Measurements from ENCODE around the gene NAALADL2.

Gene NAALADL2

GRCh38 chr3:175737646-175738572 lies 878.8 kb downstream of the NAALADL2 start:
- 91 to 92% methylated on average over 7 of the region's 7 CpGs for WGBS, 2 experiments
- Histone ChIP-seq H3K27me3 (ENCODE audit: control insufficient read depth, insufficient read depth, low read length, poor library complexity, severe bottlenecking) (no peaks in the 10 kb centered on the region), H3K9me3 (ENCODE audit: control insufficient read depth, low read length) (no peaks in the 10 kb centered on the region), H3K4me3 (ENCODE audit: insufficient read depth, low read depth, low read length) (no peak overlapping the region), H3K4me1 (ENCODE audit: control insufficient read depth, insufficient read depth, low read length) (no peaks in the 10 kb centered on the region), H3K36me3 (ENCODE audit: control insufficient read depth, insufficient read depth, low read length) (no peaks in the 10 kb centered on the region), H3K27ac (ENCODE audit: insufficient read depth, low read depth, low read length, poor library complexity, severe bottlenecking) (no peak overlapping the region)

GRCh38 chr3:175741951-175742350 lies 882.8 kb downstream of the NAALADL2 start:
- WGBS, 2 experiments, result 89 to 97% methylated on average over 3 to 4 of the region's 4 CpGs
- no peak overlapping the region for H3K27ac ChIP-seq (ENCODE audit: insufficient read depth, low read depth, low read length, poor library complexity, severe bottlenecking)
- no peak overlapping the region for H3K4me3 ChIP-seq (ENCODE audit: insufficient read depth, low read depth, low read length)
- H3K9me3 ChIP-seq (ENCODE audit: control insufficient read depth, low read length), result no peaks in the 10 kb centered on the region
- H3K27me3 ChIP-seq (ENCODE audit: control insufficient read depth, insufficient read depth, low read length, poor library complexity, severe bottlenecking), result no peaks in the 10 kb centered on the region
- H3K36me3 ChIP-seq (ENCODE audit: control insufficient read depth, insufficient read depth, low read length), result no peaks in the 10 kb centered on the region
- H3K4me1 ChIP-seq (ENCODE audit: control insufficient read depth, insufficient read depth, low read length), result no peaks in the 10 kb centered on the region

- Histone ChIP-seq H3K27ac (ENCODE audit: insufficient read depth, low read depth, low read length, poor library complexity, severe bottlenecking) (no peak overlapping the region), H3K9me3 (ENCODE audit: control insufficient read depth, low read length) (no peaks in the 10 kb centered on the region), H3K27me3 (ENCODE audit: control insufficient read depth, insufficient read depth, low read length, poor library complexity, severe bottlenecking) (no peaks in the 10 kb centered on the region), H3K4me3 (ENCODE audit: insufficient read depth, low read depth, low read length) (no peak overlapping the region), H3K4me1 (ENCODE audit: control insufficient read depth, insufficient read depth, low read length) (no peaks in the 10 kb centered on the region), H3K36me3 (ENCODE audit: control insufficient read depth, insufficient read depth, low read length) (no peaks in the 10 kb centered on the region)
- 93% methylated on average over 5 of the region's 5 CpGs for WGBS, 2 experiments
Measured at GRCh38 chr3:175743733-175744400, 884.7 kb downstream of the NAALADL2 start.

GRCh38 chr3:175746308-175746707 lies 887.2 kb downstream of the NAALADL2 start:
- Histone ChIP-seq H3K4me3 (ENCODE audit: insufficient read depth, low read depth, low read length) (no peak overlapping the region), H3K36me3 (ENCODE audit: control insufficient read depth, insufficient read depth, low read length) (no peaks in the 10 kb centered on the region), H3K27me3 (ENCODE audit: control insufficient read depth, insufficient read depth, low read length, poor library complexity, severe bottlenecking) (no peaks in the 10 kb centered on the region), H3K9me3 (ENCODE audit: control insufficient read depth, low read length) (no peaks in the 10 kb centered on the region), H3K4me1 (ENCODE audit: control insufficient read depth, insufficient read depth, low read length) (no peaks in the 10 kb centered on the region), H3K27ac (ENCODE audit: insufficient read depth, low read depth, low read length, poor library complexity, severe bottlenecking) (no peak overlapping the region)
- WGBS, 2 experiments, result 95% methylated on average over 1 of the region's 2 CpGs; no CpG with 5 or more reads in 1 of the 2 experiments

DNA sequence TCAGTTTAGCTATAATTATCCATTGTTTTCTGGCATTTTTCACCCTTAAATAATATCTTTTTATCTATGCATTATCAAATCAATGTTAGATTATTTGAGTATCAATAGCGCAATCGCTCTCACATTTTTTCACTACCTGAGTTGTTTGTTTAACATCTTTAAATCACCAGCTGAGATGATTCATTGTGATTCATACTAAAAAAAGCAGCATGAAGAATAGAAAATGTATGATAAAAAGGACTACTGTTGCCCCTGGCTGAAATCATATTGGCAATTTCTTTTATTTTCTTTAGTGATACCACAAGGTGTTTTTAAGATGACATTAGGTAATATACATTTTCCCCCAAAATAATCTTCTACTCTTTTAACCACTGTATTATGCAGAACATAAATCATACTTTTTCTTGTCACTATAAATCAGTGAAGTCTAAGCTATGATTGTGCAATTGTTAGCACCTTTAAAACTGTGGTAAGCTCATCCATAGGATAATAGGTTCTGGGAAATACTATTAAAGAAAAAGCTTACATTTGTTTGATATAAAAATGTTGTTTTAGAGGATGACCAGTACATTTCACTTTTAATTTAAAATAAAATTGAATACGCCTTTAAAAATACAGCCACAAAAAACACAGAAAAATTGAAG lies 889.1 kb downstream of the NAALADL2 start:
- no peaks in the 10 kb centered on the region for H3K27me3 ChIP-seq (ENCODE audit: control insufficient read depth, insufficient read depth, low read length, poor library complexity, severe bottlenecking)
- H3K27ac ChIP-seq (ENCODE audit: insufficient read depth, low read depth, low read length, poor library complexity, severe bottlenecking), result no peak overlapping the region
- WGBS, 2 experiments, result 82% methylated on average over 2 of the region's 3 CpGs; no CpG with 5 or more reads in 1 of the 2 experiments
- no peaks in the 10 kb centered on the region for H3K36me3 ChIP-seq (ENCODE audit: control insufficient read depth, insufficient read depth, low read length)
- H3K4me3 ChIP-seq (ENCODE audit: insufficient read depth, low read depth, low read length), result no peak overlapping the region
- no peaks in the 10 kb centered on the region for H3K9me3 ChIP-seq (ENCODE audit: control insufficient read depth, low read length)
- no peaks in the 10 kb centered on the region for H3K4me1 ChIP-seq (ENCODE audit: control insufficient read depth, insufficient read depth, low read length)

DNA sequence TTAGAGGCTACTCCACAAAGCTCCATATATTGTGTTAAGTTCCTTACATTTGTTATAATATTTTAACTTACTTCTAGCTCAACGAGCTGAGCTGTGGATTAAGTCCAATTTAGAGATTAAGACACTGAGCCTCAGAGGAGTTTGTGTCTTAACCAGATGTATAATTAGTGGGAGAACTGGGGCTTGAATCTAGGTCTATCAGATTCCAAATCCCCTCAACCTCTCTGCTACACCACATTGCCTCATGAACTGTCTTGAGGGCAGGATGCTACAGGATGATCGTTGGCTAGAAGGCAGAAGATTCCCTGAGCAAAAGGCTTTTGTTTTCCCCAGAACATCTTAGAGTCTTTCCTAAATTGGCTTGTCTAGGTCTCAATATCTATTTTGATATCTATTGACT lies 890.8 kb downstream of the NAALADL2 start:
- H3K9me3 ChIP-seq (ENCODE audit: control insufficient read depth, low read length), result no peaks in the 10 kb centered on the region
- no peak overlapping the region for H3K4me3 ChIP-seq (ENCODE audit: insufficient read depth, low read depth, low read length)
- H3K27me3 ChIP-seq (ENCODE audit: control insufficient read depth, insufficient read depth, low read length, poor library complexity, severe bottlenecking), result no peaks in the 10 kb centered on the region
- 93 to 95% methylated on average over 1 to 2 of the region's 2 CpGs for WGBS, 2 experiments
- H3K4me1 ChIP-seq (ENCODE audit: control insufficient read depth, insufficient read depth, low read length), result no peaks in the 10 kb centered on the region
- H3K36me3 ChIP-seq (ENCODE audit: control insufficient read depth, insufficient read depth, low read length), result no peaks in the 10 kb centered on the region
- H3K27ac ChIP-seq (ENCODE audit: insufficient read depth, low read depth, low read length, poor library complexity, severe bottlenecking), result no peak overlapping the region

DNA sequence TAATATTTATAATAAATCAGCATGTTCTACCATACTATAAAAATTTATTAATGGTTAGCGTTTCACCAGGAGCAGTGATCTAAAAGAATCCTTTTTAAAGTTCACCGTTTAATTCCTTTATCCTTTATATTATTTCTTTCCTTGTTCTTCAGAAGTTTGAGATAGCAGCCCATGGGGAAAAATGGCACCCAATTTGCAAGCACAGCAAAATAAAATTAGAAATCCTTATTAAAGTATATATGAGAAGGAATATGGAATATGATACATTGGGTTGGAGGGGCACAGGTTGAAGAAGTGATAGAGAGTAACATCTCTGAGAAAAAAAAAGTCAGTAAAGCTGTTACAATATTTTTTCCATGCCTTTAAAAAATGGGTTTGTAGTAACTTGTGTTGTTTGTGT lies 892.0 kb downstream of the NAALADL2 start:
- H3K27ac ChIP-seq (ENCODE audit: insufficient read depth, low read depth, low read length, poor library complexity, severe bottlenecking), result no peak overlapping the region
- no peaks in the 10 kb centered on the region for H3K9me3 ChIP-seq (ENCODE audit: control insufficient read depth, low read length)
- no peaks in the 10 kb centered on the region for H3K36me3 ChIP-seq (ENCODE audit: control insufficient read depth, insufficient read depth, low read length)
- 96% methylated on average over 2 of the region's 2 CpGs; no CpG with 5 or more reads in 1 of the 2 experiments for WGBS, 2 experiments
- no peaks in the 10 kb centered on the region for H3K4me1 ChIP-seq (ENCODE audit: control insufficient read depth, insufficient read depth, low read length)
- H3K27me3 ChIP-seq (ENCODE audit: control insufficient read depth, insufficient read depth, low read length, poor library complexity, severe bottlenecking), result no peaks in the 10 kb centered on the region
- H3K4me3 ChIP-seq (ENCODE audit: insufficient read depth, low read depth, low read length), result no peak overlapping the region

GRCh38 chr3:175763948-175764347 lies 904.8 kb downstream of the NAALADL2 start:
- Histone ChIP-seq H3K9me3 (ENCODE audit: control insufficient read depth, low read length) (no peaks in the 10 kb centered on the region), H3K4me3 (ENCODE audit: insufficient read depth, low read depth, low read length) (no peak overlapping the region), H3K27me3 (ENCODE audit: control insufficient read depth, insufficient read depth, low read length, poor library complexity, severe bottlenecking) (no peaks in the 10 kb centered on the region), H3K36me3 (ENCODE audit: control insufficient read depth, insufficient read depth, low read length) (no peaks in the 10 kb centered on the region), H3K27ac (ENCODE audit: insufficient read depth, low read depth, low read length, poor library complexity, severe bottlenecking) (no peak overlapping the region), H3K4me1 (ENCODE audit: control insufficient read depth, insufficient read depth, low read length) (no peaks in the 10 kb centered on the region)

DNA sequence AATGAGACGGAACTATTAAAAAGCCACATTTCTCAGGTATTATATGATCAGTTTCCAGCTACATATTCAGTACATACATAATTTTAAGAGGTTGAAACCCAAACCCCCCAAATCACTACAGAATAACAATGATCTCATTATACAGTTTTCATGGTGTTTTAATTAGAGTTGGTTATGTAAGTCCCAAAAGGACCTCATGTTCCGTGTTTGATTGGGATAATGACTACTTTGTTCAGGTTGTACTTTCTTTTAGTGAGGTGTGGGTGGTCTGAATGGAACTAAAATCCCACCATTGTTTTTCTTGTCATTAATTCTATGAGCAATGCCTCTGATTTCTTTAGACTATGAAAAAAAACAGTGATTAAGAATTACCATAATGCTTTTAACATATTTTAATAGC lies 905.6 kb downstream of the NAALADL2 start:
- H3K4me3 ChIP-seq (ENCODE audit: insufficient read depth, low read depth, low read length), result no peak overlapping the region
- no peaks in the 10 kb centered on the region for H3K9me3 ChIP-seq (ENCODE audit: control insufficient read depth, low read length)
- no peaks in the 10 kb centered on the region for H3K27me3 ChIP-seq (ENCODE audit: control insufficient read depth, insufficient read depth, low read length, poor library complexity, severe bottlenecking)
- no peaks in the 10 kb centered on the region for H3K4me1 ChIP-seq (ENCODE audit: control insufficient read depth, insufficient read depth, low read length)
- WGBS, 2 experiments, result 89 to 100% methylated on average over 1 to 2 of the region's 2 CpGs
- no peaks in the 10 kb centered on the region for H3K36me3 ChIP-seq (ENCODE audit: control insufficient read depth, insufficient read depth, low read length)
- no peak overlapping the region for H3K27ac ChIP-seq (ENCODE audit: insufficient read depth, low read depth, low read length, poor library complexity, severe bottlenecking)

DNA sequence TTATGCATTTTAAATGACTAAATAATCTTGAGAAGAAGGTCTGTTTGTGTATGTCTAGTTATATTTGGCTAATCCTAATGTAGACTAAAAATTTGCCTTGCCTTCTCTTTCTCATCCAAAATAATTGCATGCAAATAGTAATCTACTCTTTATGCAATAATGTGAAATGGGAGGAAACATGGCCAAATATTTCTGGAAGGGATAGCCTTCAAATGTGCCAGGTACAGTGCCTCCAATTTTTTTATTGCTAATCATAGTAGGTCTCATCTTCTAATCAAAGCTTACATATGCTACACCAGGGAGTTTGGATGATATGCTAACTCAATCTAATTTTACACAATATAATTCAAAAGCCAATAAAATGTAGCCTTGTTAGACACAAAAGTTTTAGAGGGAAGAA lies 911.3 kb downstream of the NAALADL2 start:
- no peaks in the 10 kb centered on the region for H3K9me3 ChIP-seq (ENCODE audit: control insufficient read depth, low read length)
- H3K4me3 ChIP-seq (ENCODE audit: insufficient read depth, low read depth, low read length), result no peak overlapping the region
- no peaks in the 10 kb centered on the region for H3K27me3 ChIP-seq (ENCODE audit: control insufficient read depth, insufficient read depth, low read length, poor library complexity, severe bottlenecking)

More for the DNA sequence above, 911.3 kb downstream of the NAALADL2 start:
- Histone ChIP-seq H3K36me3 (ENCODE audit: control insufficient read depth, insufficient read depth, low read length) (no peaks in the 10 kb centered on the region), H3K4me1 (ENCODE audit: control insufficient read depth, insufficient read depth, low read length) (no peaks in the 10 kb centered on the region), H3K27ac (ENCODE audit: insufficient read depth, low read depth, low read length, poor library complexity, severe bottlenecking) (no peak overlapping the region)
